ENCODE measurements around the gene MTARC2. TPM values are rescaled to one million over a fixed set of nuclear protein-coding genes. Genes with fewer than 3 reads are reported as not detected.

Gene MTARC2
- total RNA-seq, 2 donors from 2014 or later: 12.3 to 14.5 TPM

GRCh38 chr1:220827445-220828178 lies 79.5 kb downstream of the MTARC2 start:
- H3K9me3 Mint-ChIP-seq: no peaks in the 10 kb centered on the region
- no peak overlapping the region for H3K27ac ChIP-seq (ENCODE audit: low read depth, low read length)
- H3K36me3 ChIP-seq (ENCODE audit: control insufficient read depth, insufficient read depth, low read length): no peaks in the 10 kb centered on the region
- DNase-seq: no peak
- H3K9me3 ChIP-seq (ENCODE audit: control insufficient read depth, low read length): no peaks in the 10 kb centered on the region
- no peak overlapping the region for H3K27ac Mint-ChIP-seq
- no peak for TF ChIP-seq CTCF (conservative IDR thresholded peaks at IDR 0.05)
- H3K27me3 ChIP-seq (ENCODE audit: control insufficient read depth, insufficient read depth, low read length, poor library complexity, severe bottlenecking): no peaks in the 10 kb centered on the region
- H3K36me3 Mint-ChIP-seq (ENCODE audit: low read depth): peaks cover 7% of the 10 kb centered on the region
- H3K9ac ChIP-seq (ENCODE audit: extremely low read depth, low read length, poor library complexity, severe bottlenecking): no peak overlapping the region
- H3K4me3 ChIP-seq (ENCODE audit: low read length): no peak overlapping the region
- WGBS, 2 experiments (ENCODE audit: insufficient coverage in 1 of 2, insufficient read length in 1 of 2): 82 to 95% methylated on average over 2 to 3 of the region's 4 CpGs
- H3K4me1 Mint-ChIP-seq: peaks cover 20% of the 10 kb centered on the region
- H3K4me3 Mint-ChIP-seq: no peak overlapping the region
- H3K4me1 ChIP-seq (ENCODE audit: control insufficient read depth, insufficient read depth, low read length): no peaks in the 10 kb centered on the region
- peaks cover 2% of the 10 kb centered on the region for H3K27me3 Mint-ChIP-seq (ENCODE audit: insufficient read depth)

GRCh38 chr1:220828179-220828490 lies 80.0 kb downstream of the MTARC2 start:
- Histone ChIP-seq H3K36me3 (ENCODE audit: control insufficient read depth, insufficient read depth, low read length) (no peaks in the 10 kb centered on the region), H3K27ac (ENCODE audit: low read depth, low read length) (no peak overlapping the region), H3K9ac (ENCODE audit: extremely low read depth, low read length, poor library complexity, severe bottlenecking) (no peak overlapping the region), H3K27me3 (ENCODE audit: control insufficient read depth, insufficient read depth, low read length, poor library complexity, severe bottlenecking) (no peaks in the 10 kb centered on the region), H3K4me3 (ENCODE audit: low read length) (no peak overlapping the region), H3K9me3 (ENCODE audit: control insufficient read depth, low read length) (no peaks in the 10 kb centered on the region), H3K4me1 (ENCODE audit: control insufficient read depth, insufficient read depth, low read length) (no peaks in the 10 kb centered on the region)
- Mint-ChIP-seq H3K27me3 (ENCODE audit: insufficient read depth) (peaks cover 2% of the 10 kb centered on the region), H3K4me3 (no peak overlapping the region), H3K9me3 (no peaks in the 10 kb centered on the region), H3K4me1 (peaks cover 20% of the 10 kb centered on the region), H3K27ac (no peak overlapping the region), H3K36me3 (ENCODE audit: low read depth) (peaks cover 7% of the 10 kb centered on the region)
- 95 to 100% methylated on average over 3 to 4 of the region's 4 CpGs for WGBS, 2 experiments (ENCODE audit: insufficient coverage in 1 of 2, insufficient read length in 1 of 2)
- DNase-seq: no peak
- no peak for TF ChIP-seq CTCF (conservative IDR thresholded peaks at IDR 0.05)

GRCh38 chr1:220828950-220829586 lies 80.9 kb downstream of the MTARC2 start:
- Histone ChIP-seq H3K27ac (ENCODE audit: low read depth, low read length) (no peak overlapping the region), H3K4me3 (ENCODE audit: low read length) (no peak overlapping the region), H3K27me3 (ENCODE audit: control insufficient read depth, insufficient read depth, low read length, poor library complexity, severe bottlenecking) (no peaks in the 10 kb centered on the region), H3K9ac (ENCODE audit: extremely low read depth, low read length, poor library complexity, severe bottlenecking) (no peak overlapping the region), H3K9me3 (ENCODE audit: control insufficient read depth, low read length) (no peaks in the 10 kb centered on the region), H3K4me1 (ENCODE audit: control insufficient read depth, insufficient read depth, low read length) (no peaks in the 10 kb centered on the region), H3K36me3 (ENCODE audit: control insufficient read depth, insufficient read depth, low read length) (no peaks in the 10 kb centered on the region)
- Mint-ChIP-seq H3K36me3 (ENCODE audit: low read depth) (peaks cover 7% of the 10 kb centered on the region), H3K4me3 (no peak overlapping the region), H3K27me3 (ENCODE audit: insufficient read depth) (peaks cover under 1% of the 10 kb centered on the region), H3K4me1 (peaks cover 20% of the 10 kb centered on the region), H3K27ac (no peak overlapping the region), H3K9me3 (no peaks in the 10 kb centered on the region)
- DNase-seq: no peak
- no peak for TF ChIP-seq CTCF (conservative IDR thresholded peaks at IDR 0.05)
- WGBS, 2 experiments (ENCODE audit: insufficient coverage in 1 of 2, insufficient read length in 1 of 2): 90 to 93% methylated on average over 2 to 4 of the region's 4 CpGs
